22Rv1 (cell line): ENCODE results near the gene PEX11A.

ENCODE experiments used
- CTCF ChIP-seq: fragments of 450-650 bp; IDR thresholded peaks from 2 replicates; pipeline ENCODE4 v1.5.1; 2017; ENCODE audit warnings: mild to moderate bottlenecking
- ZFX ChIP-seq: fragments of 450-650 bp; IDR thresholded peaks from 2 replicates; pipeline ENCODE4 v1.6.1; 2017; ENCODE audit warnings: antibody characterized with exemption, borderline replicate concordance

GRCh38 chr15:89665449-89666181, 24.9 kb downstream of the PEX11A start:
- no peak for TF ChIP-seq CTCF
- TF ChIP-seq ZFX = no peak
